GM12874 (cell line): ENCODE measurements around the gene DLX5.

Experiments used
- CTCF ChIP-seq: IDR thresholded peaks from 2 replicates; pipeline ENCODE4 v1.5.1; 2011; ENCODE audit warnings: low read depth, mild to moderate bottlenecking, control low read depth, low read length, moderate library complexity; ENCODE audit not compliant: insufficient read depth

Gene DLX5

DNA sequence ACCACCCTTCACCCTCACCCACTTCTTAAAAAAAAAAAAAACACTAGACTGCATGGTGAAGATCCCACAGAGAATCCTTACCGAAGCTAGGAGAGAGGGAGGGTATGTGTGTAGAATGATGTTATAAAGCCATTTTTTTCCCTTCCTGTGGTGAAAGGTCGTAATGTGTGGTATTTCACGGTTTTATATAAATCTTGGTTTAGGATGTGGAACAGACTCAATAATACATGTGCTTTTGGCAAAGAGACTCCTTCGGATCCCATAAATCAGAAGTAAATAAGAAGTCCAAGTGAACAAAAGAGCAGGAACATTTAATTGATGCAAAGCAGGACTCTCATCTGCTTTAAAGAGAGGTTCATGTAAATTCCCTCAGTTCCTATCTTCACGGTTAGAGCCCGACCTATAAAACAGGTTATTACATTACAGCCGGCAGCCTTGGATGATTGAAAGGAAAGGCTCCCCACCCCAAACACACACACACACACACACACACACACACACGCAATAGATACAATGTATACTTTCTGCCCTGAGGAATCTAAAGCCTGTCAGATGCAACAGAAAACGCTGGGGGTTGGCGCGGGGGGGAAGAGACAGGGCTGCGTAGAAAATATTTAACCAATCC, 8.8 kb downstream of the DLX5 start:
- TF ChIP-seq CTCF, result no peak

- no peak for TF ChIP-seq CTCF
Observed at GRCh38 chr7:97015279-97015678, 9.4 kb downstream of the DLX5 start.

GRCh38 chr7:97014145-97014750, 10.4 kb downstream of the DLX5 start:
- TF ChIP-seq CTCF, result no peak

DNA sequence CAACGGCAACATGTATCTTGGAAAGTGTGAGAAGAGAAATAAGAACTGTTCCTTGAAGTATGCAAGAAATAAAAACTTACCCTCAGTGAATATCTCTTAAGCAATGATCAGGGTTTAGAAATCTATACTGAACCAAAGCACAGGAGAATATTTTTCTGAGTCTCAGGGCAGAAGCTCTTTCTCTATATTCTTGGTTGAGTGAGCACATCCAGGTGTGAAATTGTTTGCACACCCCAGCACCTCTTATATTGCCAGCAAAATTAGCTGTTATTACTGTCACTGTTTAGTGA, 10.8 kb downstream of the DLX5 start:
- no peak for TF ChIP-seq CTCF

DNA sequence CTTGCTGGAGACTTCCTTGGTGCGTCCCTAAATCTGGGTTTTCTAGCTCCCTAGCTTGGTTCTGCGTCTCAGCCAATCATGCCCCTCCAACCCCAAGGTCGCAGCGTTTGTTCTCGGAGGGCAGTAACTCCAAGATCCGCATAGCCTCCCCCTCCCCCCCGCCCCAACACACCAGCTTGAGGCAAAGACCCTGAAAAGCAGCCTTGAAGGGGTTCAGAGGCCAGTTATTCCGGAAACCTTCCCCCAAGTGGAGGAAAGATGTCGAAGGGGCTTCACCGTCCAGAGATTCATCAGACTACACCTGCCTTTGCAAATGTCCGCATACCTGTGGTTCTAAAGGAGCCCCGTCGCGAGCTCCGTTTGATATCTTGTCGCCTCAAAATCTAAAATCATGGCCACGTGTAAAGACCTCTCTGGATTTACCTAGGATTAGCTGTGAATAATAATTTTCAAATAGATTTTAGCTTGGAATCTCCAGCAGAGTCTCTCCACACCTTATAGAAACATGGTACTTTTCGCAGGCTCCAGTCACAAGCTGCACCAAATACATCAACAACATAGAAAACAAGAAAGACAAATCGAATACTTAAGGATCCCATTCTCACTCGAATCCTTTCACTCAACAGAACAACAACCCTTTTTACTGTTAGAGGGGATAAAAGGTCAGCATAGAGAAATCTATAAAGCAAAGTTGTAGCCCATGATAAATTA, 11.3 kb downstream of the DLX5 start:
- no peak for TF ChIP-seq CTCF

DNA sequence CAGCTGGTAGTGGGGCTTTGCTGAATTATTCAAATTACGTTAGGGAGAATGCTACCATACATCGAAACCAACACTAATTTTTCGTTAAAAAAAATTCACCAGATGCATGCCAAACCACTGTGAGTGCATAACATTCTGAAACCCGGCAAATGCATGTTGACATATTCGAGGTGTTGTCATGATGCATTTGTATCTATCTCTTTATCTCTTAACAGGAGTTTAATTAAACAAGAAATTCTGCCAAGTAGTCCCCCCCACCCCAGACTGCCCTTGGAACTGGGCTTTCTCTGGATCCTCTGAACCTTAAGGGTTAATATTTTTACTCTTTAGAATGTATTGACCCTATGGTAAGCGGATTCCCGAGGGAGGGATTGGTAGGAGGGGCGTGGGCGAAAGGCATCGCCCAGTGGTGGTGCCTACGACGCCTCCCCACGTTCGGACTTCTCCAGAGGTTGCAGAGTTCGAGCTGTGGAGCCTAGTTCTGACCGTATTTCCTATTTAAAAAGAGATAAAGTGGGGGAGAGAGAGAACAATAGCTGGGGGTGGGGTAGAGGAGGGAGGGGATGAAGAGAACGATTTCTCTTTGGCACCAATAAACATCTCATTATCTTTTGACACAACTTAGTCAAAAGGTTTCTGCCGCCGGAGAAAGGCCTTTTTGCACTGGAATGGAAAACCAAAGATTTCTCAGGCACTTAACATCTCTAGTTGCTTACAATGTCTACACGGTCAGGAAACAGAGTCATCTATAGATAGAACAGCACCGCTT, 12.1 kb downstream of the DLX5 start:
- no peak for TF ChIP-seq CTCF
